IMR-90 (cell line): ENCODE data around the gene LONP2. TPM values are rescaled to one million over a fixed set of nuclear protein-coding genes. Genes with fewer than 3 reads are reported as not detected.
A peak's percentile ranks its signal among the peaks of the same experiment; 100 is the strongest.

ENCODE experiments used
- ATAC-seq: fragments of 200-7000 bp; cut with Tn5 transposase; 2 replicates; pipeline ENCODE4 v1.9.1; 2020; ENCODE audit warnings: low read depth, mild to moderate bottlenecking, moderate library complexity
- BruUV-seq: library from RNA; stranded (reverse); fragments of 400-500 nt; replicated peaks from 2 replicates; lab custom pipeline; 2021; lab: Mats Ljungman, UMichigan
- CTCF ChIA-PET: fragments of 300-600 bp; formaldehyde crosslinking; extraction: SDS; loops from one replicate; lab custom pipeline; 2021; ENCODE audit warnings: antibody characterized with exemption; lab: Yijun Ruan, JAX
- POLR2A ChIA-PET: fragments of 300-600 bp; sonication (Branson Sonifier 250); formaldehyde crosslinking; loops from one replicate; lab custom pipeline; 2022; ENCODE audit warnings: antibody characterized with exemption; ENCODE audit not compliant: unreplicated experiment; lab: Charles Lee
- DNase-seq: peaks from one replicate; pipeline ENCODE4 v3.0.0; 2013
- H2AFZ ChIP-seq: replicated peaks from 2 replicates; pipeline ENCODE3; 2013; ENCODE audit warnings: low read length, mild to moderate bottlenecking; ENCODE audit not compliant: poor library complexity
- H2AK5ac ChIP-seq: 2 replicates; pipeline ENCODE4 v1.6.1; 2013; ENCODE audit warnings: low read depth, low read length, inconsistent platforms
- H2AK9ac ChIP-seq: replicated peaks from 2 replicates; pipeline ENCODE3; 2013; ENCODE audit warnings: mild to moderate bottlenecking, low read depth, low read length, moderate library complexity; ENCODE audit not compliant: poor library complexity
- H2BK120ac ChIP-seq: 2 replicates; pipeline ENCODE4 v1.6.1; 2013; ENCODE audit warnings: low read depth, low read length, inconsistent platforms
- H2BK15ac ChIP-seq: 3 replicates; pipeline ENCODE4 v1.6.1; 2013; ENCODE audit warnings: low read depth, low read length, inconsistent platforms
- H2BK20ac ChIP-seq: 2 replicates; pipeline ENCODE4 v1.6.1; 2013; ENCODE audit warnings: low read depth, mild to moderate bottlenecking, inconsistent platforms, low read length, moderate library complexity
- H2BK5ac ChIP-seq: 2 replicates; pipeline ENCODE4 v1.6.1; 2013; ENCODE audit warnings: mild to moderate bottlenecking, low read depth, low read length, inconsistent platforms; ENCODE audit not compliant: poor library complexity, severe bottlenecking
- H3K14ac ChIP-seq: replicated peaks from 2 replicates; pipeline ENCODE4 v1.6.1; 2013; ENCODE audit warnings: low read depth, low read length, inconsistent platforms
- H3K18ac ChIP-seq: 2 replicates; pipeline ENCODE4 v1.6.1; 2013; ENCODE audit warnings: low read depth, low read length, control low read depth
- H3K23ac ChIP-seq: 2 replicates; pipeline ENCODE4 v1.6.1; 2013; ENCODE audit warnings: low read depth, low read length, inconsistent platforms
- H3K27ac ChIP-seq: 2 replicates; pipeline ENCODE4 v1.5.1; 2013; ENCODE audit warnings: mild to moderate bottlenecking, control low read depth, low read length; ENCODE audit not compliant: insufficient read depth
- H3K27me3 ChIP-seq: 2 replicates; pipeline ENCODE4 v1.6.1; 2013; ENCODE audit warnings: low read length; ENCODE audit not compliant: control insufficient read depth, insufficient read depth
- H3K36me3 ChIP-seq: 2 replicates; pipeline ENCODE4 v1.6.1; 2013; ENCODE audit warnings: low read length, mixed read lengths; ENCODE audit not compliant: control insufficient read depth, insufficient read depth
- H3K4ac ChIP-seq: 2 replicates; pipeline ENCODE4 v1.6.1; 2013; ENCODE audit warnings: low read depth, low read length, inconsistent platforms
- H3K4me1 ChIP-seq: 2 replicates; pipeline ENCODE4 v1.6.1; 2013; ENCODE audit warnings: low read length, mixed read lengths; ENCODE audit not compliant: control insufficient read depth, insufficient read depth
- H3K4me2 ChIP-seq: 2 replicates; pipeline ENCODE4 v1.6.1; 2013; ENCODE audit warnings: low read depth, mild to moderate bottlenecking, control low read depth, low read length, moderate library complexity
- H3K4me3 ChIP-seq: 2 replicates; pipeline ENCODE4 v1.5.1; 2013; ENCODE audit warnings: low read depth, mild to moderate bottlenecking, control low read depth, low read length, moderate library complexity; ENCODE audit not compliant: insufficient read depth
- H3K56ac ChIP-seq: 2 replicates; pipeline ENCODE4 v1.6.1; 2013; ENCODE audit warnings: low read length, inconsistent platforms; ENCODE audit not compliant: insufficient read depth; ENCODE audit errors: extremely low read depth
- H3K79me1 ChIP-seq, 2 experiments: 2 replicates each; pipeline ENCODE4 v1.6.1; 2013; ENCODE audit warnings: low read length in 2 of 2, inconsistent platforms in 1 of 2, low read depth in 1 of 2
- H3K9ac ChIP-seq: 2 replicates; pipeline ENCODE4 v1.6.1; 2013; ENCODE audit warnings: low read depth, low read length, control low read depth
- H3K9me1 ChIP-seq: 2 replicates; pipeline ENCODE4 v1.6.1; 2013; ENCODE audit warnings: low read length, inconsistent platforms; ENCODE audit not compliant: insufficient read depth
- H3K9me3 ChIP-seq: 2 replicates; pipeline ENCODE4 v1.6.1; 2013; ENCODE audit warnings: low read length; ENCODE audit not compliant: control insufficient read depth, insufficient read depth
- H4K20me1 ChIP-seq: 2 replicates; pipeline ENCODE4 v1.6.1; 2013; ENCODE audit warnings: low read length, inconsistent platforms; ENCODE audit not compliant: insufficient read depth
- H4K5ac ChIP-seq: 2 replicates; pipeline ENCODE4 v1.6.1; 2013; ENCODE audit warnings: mild to moderate bottlenecking, low read depth, low read length, control low read depth
- H4K8ac ChIP-seq, 2 experiments: 2 replicates each; pipeline ENCODE4 v1.6.1; 2013; ENCODE audit warnings: low read depth in 2 of 2, low read length in 2 of 2, control low read depth in 1 of 2, inconsistent platforms in 1 of 2
- H4K91ac ChIP-seq: 2 replicates; pipeline ENCODE4 v1.6.1; 2013; ENCODE audit warnings: low read depth, low read length, inconsistent platforms; ENCODE audit not compliant: insufficient read depth
- CEBPB ChIP-seq: IDR thresholded peaks from 2 replicates; pipeline ENCODE4 v1.6.1; 2012; ENCODE audit warnings: low read depth, low read length, improper control_type of control experiment
- CHD1 ChIP-seq: IDR thresholded peaks from 2 replicates; pipeline ENCODE4 v1.6.1; 2012; ENCODE audit warnings: low read depth, low read length, improper control_type of control experiment
- CTCF ChIP-seq: conservative IDR thresholded peaks from 2 replicates; pipeline ENCODE4 v1.5.1; 2012; ENCODE audit warnings: mild to moderate bottlenecking, low read depth, low read length, improper control_type of control experiment
- ELK1 ChIP-seq: fragments of 150-350 bp; IDR thresholded peaks from 2 replicates; pipeline ENCODE4 v1.6.1; 2016; ENCODE audit warnings: low read depth, mild to moderate bottlenecking, low read length, moderate library complexity, borderline replicate concordance
- FOS ChIP-seq: fragments of 150-350 bp; IDR thresholded peaks from 2 replicates; pipeline ENCODE4 v1.6.1; 2016; ENCODE audit warnings: low read depth, low read length
- MAFK ChIP-seq: IDR thresholded peaks from 2 replicates; pipeline ENCODE4 v1.6.1; 2012; ENCODE audit warnings: low read depth, low read length, improper control_type of control experiment
- MAZ ChIP-seq: IDR thresholded peaks from 2 replicates; pipeline ENCODE4 v1.6.1; 2012; ENCODE audit warnings: low read depth, mild to moderate bottlenecking, low read length, improper control_type of control experiment, moderate library complexity, borderline replicate concordance
- MXI1 ChIP-seq: IDR thresholded peaks from 2 replicates; pipeline ENCODE4 v1.6.1; 2012; ENCODE audit warnings: low read depth, mild to moderate bottlenecking, low read length, moderate library complexity, borderline replicate concordance
- NFE2L2 ChIP-seq: fragments of 150-350 bp; IDR thresholded peaks from 2 replicates; pipeline ENCODE4 v1.6.1; 2016; ENCODE audit warnings: low read depth, mild to moderate bottlenecking, low read length
- POLR2A ChIP-seq: IDR thresholded peaks from 2 replicates; pipeline ENCODE4 v1.6.1; 2012; ENCODE audit warnings: mild to moderate bottlenecking, low read depth, low read length
- RCOR1 ChIP-seq: IDR thresholded peaks from 2 replicates; pipeline ENCODE4 v1.6.1; 2012; ENCODE audit warnings: mild to moderate bottlenecking, low read length, improper control_type of control experiment; ENCODE audit not compliant: insufficient replicate concordance
- RFX5 ChIP-seq: IDR thresholded peaks from 2 replicates; pipeline ENCODE4 v1.8.0; 2012; ENCODE audit warnings: low read depth, mild to moderate bottlenecking, low read length, moderate library complexity
- SMC3 ChIP-seq: fragments of 150-350 bp; IDR thresholded peaks from 2 replicates; pipeline ENCODE4 v1.6.1; 2016; ENCODE audit warnings: low read depth, mild to moderate bottlenecking, antibody characterized with exemption, low read length, moderate library complexity
- USF2 ChIP-seq: fragments of 150-350 bp; IDR thresholded peaks from 2 replicates; pipeline ENCODE4 v1.6.1; 2017; ENCODE audit warnings: mild to moderate bottlenecking, antibody characterized with exemption, low read length, low read depth
- WGBS, 2 experiments: methylation state at CpG; one replicate each; pipeline versions ENCODE4 v1.1.5 to v1.1.7; 2013; ENCODE audit warnings: missing lambda C conversion rate in 2 of 2; ENCODE audit not compliant: insufficient read length in 1 of 2; ENCODE audit errors: extremely low coverage in 2 of 2; 5-methylcytosine and 5-hydroxymethylcytosine counted together
- dilution Hi-C: fragments of 300-500 bp; cut with HindIII; formaldehyde crosslinking; loops from one replicate; pipeline ENCODE4 v1.14.3; 2018; ENCODE audit warnings: low sequenced_read_pairs; ENCODE audit not compliant: unreplicated experiment
- in situ Hi-C: fragments of 300-500 bp; cut with MboI; formaldehyde crosslinking; loops from 3 replicates; pipeline ENCODE4 v1.14.3; 2019; ENCODE audit warnings: low sequenced_read_pairs, inconsistent platforms, mixed read lengths
- intact Hi-C: fragments of 100-400 bp; cut with micrococcal nuclease; formaldehyde crosslinking; loops from 2 replicates; pipeline ENCODE4 v1.10.0; 2022
- polyA plus RNA-seq, 3 experiments: library from polyadenylated mRNA; depleted of rRNA; stranded (reverse); fragments of >200 nt; gene quantifications; 2 replicates each; pipeline ENCODE4 v1.2.3, GENCODE V29; 2012; ENCODE audit warnings: low replicate concordance in 1 of 3
- total RNA-seq: library from RNA; depleted of rRNA; stranded (reverse); fragments of >200 nt; gene quantifications from 2 replicates; pipeline ENCODE4 v1.2.3, GENCODE V29; 2012

LONP2 gene
- total and polyA plus RNA-seq, 2 of the 4 experiments (the other 2 are of a cell fraction), result 31.5 to 90.9 TPM

- H3K18ac ChIP-seq, result no peak overlapping the region
- H3K4me3 ChIP-seq, result no peak overlapping the region
- no peak overlapping the region for H4K8ac ChIP-seq
- no peak overlapping the region for H3K56ac ChIP-seq
- no peak overlapping the region for H2BK20ac ChIP-seq
- in situ Hi-C loops, result no loop called here
- CTCF ChIA-PET, result interaction anchor here (0.7 to 0.9 kb wide), 2 partner anchors 19 to 865 kb away, joined by 3 read pairs; no protein-coding TSS in a partner anchor
- H2BK15ac ChIP-seq, result no peak overlapping the region
- peaks cover 15% of the 10 kb centered on the region for H3K9me1 ChIP-seq
- no peak overlapping the region for H2AFZ ChIP-seq
- no peak overlapping the region for H4K91ac ChIP-seq
- no peak overlapping the region for H2AK5ac ChIP-seq
- BruUV-seq, result no TSS peak
- peaks cover 14 to 48% of the 10 kb centered on the region in 2 experiments for H3K79me1 ChIP-seq
- POLR2A ChIA-PET, result interaction anchor here (0.8 kb wide), 1 partner anchor 13 kb away, joined by 13 read pairs; no protein-coding TSS in a partner anchor
- H3K23ac ChIP-seq, result no peak overlapping the region
- H2AK9ac ChIP-seq, result no peak overlapping the region
- H2BK5ac ChIP-seq, result peak overlapping the region; percentile 84
- H3K27me3 ChIP-seq, result no peaks in the 10 kb centered on the region
- no peak overlapping the region for H3K4me2 ChIP-seq
- peak overlapping the region; percentile 42; the same call in 1 of the 2 replicates for H3K27ac ChIP-seq
- 0 out of 2 replicates have a peak overlapping the region, but pooled peaks have one; percentile 33 for H3K4ac ChIP-seq
- H2BK120ac ChIP-seq, result no peak overlapping the region
- H3K14ac ChIP-seq, result no peak overlapping the region
- peaks cover 9% of the 10 kb centered on the region for H4K20me1 ChIP-seq
- ATAC-seq (peak; percentile 80), DNase-seq (peak; percentile 85)
- no peak overlapping the region for H4K5ac ChIP-seq
- WGBS, 2 experiments, result no CpG with 5 or more reads among the region's 2 CpGs
- H3K9ac ChIP-seq, result no peak overlapping the region
- H3K9me3 ChIP-seq, result no peaks in the 10 kb centered on the region
- dilution Hi-C loops, result no loop called here
- intact Hi-C loops, result loop anchor here (5.0 kb wide), 2 partner anchors 49 to 74 kb away; partner anchors contain the start of gene ABCC11
- H3K36me3 ChIP-seq, result peaks cover 2% of the 10 kb centered on the region; the same call in 1 of the 2 replicates
- H3K4me1 ChIP-seq, result peaks cover 9% of the 10 kb centered on the region
- TF ChIP-seq RFX5 (no peak), CHD1 (no peak), MAZ (no peak), CTCF (no peak), MAFK (0 out of 2 replicates have a peak, but pooled peaks have one; percentile 6), FOS (peak; percentile 86), ELK1 (no peak), SMC3 (no peak), USF2 (no peak), NFE2L2 (peak; percentile 23; the same call in 1 of the 2 replicates), MXI1 (no peak), RCOR1 (no peak), CEBPB (peak; percentile 96), POLR2A (no peak)
Measured at GRCh38 chr16:48321317-48322036, 77.4 kb downstream of the LONP2 start.
